GM21381 (cell line): ENCODE results near the gene ATP5PD.
"Not testable (repeated sequence)": the region's sequence is repeated elsewhere in the genome, so short reads cannot be mapped to it uniquely, and the experiment has no call there.

Experiments used
- ATAC-seq: cut with Tn5 transposase; IDR thresholded peaks from one replicate; pipeline ENCODE4 v1.9.1; 2021; ENCODE audit warnings: mild to moderate bottlenecking, moderate library complexity; ENCODE audit not compliant: unreplicated experiment

The ATP5PD gene

DNA sequence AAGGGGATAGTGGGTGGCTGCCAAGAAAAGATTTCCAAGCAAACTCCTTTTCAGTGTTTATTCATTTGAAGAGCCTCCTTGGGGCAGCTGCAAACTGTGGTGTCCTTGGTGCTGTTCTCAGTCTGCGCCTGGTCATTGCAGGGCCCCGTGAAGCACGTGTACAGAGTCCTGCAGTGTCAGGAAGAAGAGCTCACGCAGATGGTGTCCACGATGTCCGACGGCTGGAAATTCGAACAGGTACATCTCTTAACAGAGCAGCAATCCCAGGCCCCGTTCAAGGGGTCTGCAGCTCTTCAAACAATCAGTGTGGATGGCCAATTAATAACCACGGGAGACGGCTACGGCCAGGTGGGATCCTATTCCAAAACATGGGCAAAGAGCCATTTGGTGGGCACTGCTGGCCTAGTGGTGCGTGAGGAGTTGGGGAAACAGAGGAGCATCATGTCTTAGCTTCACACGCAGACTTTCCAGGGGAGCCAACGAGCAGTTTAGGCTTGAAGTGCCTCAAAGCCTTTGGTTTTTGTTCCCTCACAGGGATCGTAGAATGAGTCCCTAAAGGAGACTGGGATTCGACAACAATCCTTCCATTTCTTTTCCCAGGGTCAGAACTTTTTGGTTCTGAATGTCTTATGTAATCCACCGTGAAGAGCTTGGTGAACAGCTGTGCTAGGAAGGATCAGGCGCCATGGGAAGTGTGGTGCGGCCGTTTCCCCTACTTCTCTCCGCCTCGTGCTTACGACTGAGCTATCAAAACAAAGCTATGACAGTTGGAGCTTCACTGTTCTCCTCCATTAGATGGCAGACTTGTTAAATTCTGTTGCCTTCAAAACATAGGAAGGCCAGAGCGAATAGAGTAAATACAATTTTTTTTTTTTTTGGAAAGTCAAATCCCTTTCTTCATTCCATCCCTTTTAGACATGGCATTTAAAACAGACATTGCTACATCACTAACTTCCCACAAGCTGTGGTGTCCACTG lies 12.9 kb upstream of the ATP5PD start:
- no peak for ATAC-seq

- no peak for ATAC-seq
These were observed 5.2 kb upstream of the ATP5PD start for GRCh38 chr17:75051941-75052340.

- no peak for ATAC-seq
These were observed 2.9 kb upstream of the ATP5PD start for GRCh38 chr17:75049706-75050105.

DNA sequence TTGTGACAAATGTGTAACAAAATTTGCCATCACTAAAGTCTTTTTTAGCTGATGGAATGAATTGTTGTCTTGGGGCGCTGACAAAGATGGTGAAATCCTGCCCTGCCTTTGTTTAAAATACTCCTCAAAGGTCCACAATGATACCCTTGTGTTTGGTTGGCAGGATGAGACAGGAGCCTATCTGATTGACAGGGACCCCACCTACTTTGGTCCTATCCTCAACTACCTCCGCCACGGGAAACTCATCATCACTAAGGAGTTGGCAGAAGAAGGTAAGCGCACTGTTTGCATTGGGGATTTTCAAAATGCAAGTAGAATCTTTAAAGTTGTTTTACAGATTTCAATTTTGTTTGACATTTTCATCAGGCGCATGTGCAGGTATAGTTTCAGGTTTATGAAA lies 2.3 kb upstream of the ATP5PD start:
- ATAC-seq: no peak

GRCh38 chr17:75048249-75048878 lies 1.6 kb upstream of the ATP5PD start:
- ATAC-seq: no peak

GRCh38 chr17:75047398-75048098 lies 779 bp upstream of the ATP5PD start:
- peak; percentile 16 for ATAC-seq

GRCh38 chr17:75045946-75046406 lies 793 bp downstream of the ATP5PD start:
- not testable (repeated sequence) for ATAC-seq

DNA sequence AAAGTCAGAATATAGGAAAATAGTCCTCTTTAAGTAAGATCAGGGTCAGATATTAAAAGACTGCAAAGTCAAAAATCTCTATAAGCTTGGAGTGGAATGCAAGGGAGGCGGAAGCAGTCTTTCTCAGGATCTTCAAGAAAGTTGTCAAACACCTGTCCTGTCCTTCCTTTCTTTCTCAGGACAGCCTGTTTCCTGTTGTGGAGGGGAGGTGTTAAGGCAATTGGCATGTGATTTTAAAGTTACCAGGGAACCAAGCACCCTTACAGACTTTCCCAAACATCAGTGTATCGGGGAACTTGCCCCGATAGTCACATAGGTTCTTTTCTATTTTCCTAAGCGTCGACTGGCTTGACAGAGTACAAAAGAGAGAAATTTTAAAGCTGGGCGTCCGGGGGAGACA lies 2.1 kb downstream of the ATP5PD start:
- no peak for ATAC-seq

DNA sequence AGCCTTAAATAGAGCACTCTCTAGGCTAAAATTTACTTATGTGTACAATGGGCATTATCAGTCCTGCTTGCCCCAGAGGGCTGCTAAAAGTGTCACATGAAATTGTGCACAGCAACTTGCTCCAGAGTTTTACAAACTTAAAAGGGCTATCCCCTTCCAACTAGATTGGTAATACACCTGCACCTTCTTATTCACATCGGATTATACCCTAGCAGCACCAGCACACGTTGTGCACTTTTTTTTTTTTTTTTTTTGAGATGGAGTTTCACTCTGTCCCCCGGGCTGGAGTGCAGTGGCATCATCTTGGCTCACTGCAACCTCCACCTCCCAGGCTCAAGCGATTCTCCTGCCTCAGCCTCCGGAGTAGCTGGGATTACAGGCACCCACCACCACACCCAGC lies 3.0 kb downstream of the ATP5PD start:
- ATAC-seq: not testable (repeated sequence)

DNA sequence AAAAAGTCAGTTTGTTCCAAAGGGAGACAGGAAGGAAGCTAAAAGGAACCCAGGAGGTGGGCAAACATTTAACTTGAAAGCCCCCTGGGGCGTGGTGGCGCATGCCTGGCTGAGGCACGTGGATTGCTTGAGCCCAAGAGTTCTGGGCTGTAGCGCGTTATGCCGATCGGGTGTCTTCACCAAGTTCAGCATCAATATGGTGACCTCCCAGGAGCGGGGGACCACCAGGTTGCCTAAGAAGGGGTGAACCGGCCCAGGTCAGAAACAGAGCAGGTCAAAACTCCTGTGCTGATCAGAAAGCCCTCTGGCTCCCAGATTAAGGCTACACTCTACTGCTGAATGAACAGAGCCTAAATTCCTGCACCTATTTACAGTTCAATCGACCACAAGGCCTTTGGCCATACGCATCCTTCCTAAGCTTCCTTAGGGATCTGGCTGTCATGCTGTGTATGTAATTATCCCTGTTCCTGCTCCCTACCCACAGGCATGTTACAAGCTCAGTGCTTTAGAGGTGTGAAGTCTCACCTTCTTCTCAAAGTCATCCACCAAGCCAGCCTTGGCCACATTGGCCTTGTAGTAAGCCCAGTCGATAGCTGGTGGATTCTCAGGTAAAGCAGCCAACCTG lies 5.0 kb downstream of the ATP5PD start:
- no peak for ATAC-seq

DNA sequence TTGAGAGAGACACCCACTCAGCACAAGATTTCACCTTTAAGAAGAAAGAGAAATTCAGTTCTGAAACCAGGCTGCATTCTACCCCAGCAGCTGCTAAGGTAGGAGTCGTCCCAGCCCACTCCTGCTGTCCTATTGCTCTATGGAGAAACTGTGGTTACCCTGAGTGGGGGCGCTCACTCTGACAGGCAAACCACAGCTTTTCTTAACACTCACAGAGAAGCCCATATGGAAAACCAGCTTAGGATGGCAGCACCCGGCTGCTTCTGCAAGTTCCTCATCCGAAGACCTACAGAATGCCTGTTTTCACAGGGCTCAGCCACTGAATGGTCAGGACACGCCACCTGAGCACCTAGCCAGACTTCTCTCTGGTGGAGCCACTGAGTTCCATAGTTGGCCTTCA lies 7.5 kb downstream of the ATP5PD start:
- no peak for ATAC-seq

DNA sequence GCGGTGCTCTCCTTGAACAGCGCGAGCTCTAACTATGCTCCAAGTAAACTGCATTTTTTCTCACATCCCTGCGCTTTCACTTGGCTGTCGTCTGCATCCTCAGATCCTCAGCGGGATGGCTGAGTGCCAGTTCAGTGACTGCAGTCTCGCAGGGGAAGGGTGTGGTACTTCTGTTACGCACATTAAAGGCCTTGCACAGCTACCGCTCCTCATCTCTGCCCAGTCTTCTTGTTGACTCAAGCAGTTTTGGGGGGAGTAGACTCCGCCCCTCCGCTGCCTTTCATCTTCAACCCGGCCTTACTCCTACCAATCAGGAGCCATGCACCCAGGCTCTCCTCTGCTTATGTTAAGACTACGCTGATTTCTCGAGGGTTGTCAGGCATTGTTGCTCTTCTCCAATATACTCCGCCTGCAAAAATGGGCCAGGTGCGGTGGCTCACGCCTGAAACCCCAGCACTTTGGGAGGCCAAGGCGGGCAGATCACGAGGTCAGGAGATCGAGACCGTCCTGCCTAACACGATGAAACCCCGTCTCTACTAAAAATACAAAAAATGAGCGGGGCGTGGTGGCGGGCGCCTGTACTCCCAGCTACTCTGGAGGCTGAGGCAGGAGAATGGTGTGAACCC lies 10.0 kb downstream of the ATP5PD start:
- no peak for ATAC-seq

GRCh38 chr17:75034236-75034908 lies 12.4 kb downstream of the ATP5PD start:
- peak; percentile 61 for ATAC-seq

DNA sequence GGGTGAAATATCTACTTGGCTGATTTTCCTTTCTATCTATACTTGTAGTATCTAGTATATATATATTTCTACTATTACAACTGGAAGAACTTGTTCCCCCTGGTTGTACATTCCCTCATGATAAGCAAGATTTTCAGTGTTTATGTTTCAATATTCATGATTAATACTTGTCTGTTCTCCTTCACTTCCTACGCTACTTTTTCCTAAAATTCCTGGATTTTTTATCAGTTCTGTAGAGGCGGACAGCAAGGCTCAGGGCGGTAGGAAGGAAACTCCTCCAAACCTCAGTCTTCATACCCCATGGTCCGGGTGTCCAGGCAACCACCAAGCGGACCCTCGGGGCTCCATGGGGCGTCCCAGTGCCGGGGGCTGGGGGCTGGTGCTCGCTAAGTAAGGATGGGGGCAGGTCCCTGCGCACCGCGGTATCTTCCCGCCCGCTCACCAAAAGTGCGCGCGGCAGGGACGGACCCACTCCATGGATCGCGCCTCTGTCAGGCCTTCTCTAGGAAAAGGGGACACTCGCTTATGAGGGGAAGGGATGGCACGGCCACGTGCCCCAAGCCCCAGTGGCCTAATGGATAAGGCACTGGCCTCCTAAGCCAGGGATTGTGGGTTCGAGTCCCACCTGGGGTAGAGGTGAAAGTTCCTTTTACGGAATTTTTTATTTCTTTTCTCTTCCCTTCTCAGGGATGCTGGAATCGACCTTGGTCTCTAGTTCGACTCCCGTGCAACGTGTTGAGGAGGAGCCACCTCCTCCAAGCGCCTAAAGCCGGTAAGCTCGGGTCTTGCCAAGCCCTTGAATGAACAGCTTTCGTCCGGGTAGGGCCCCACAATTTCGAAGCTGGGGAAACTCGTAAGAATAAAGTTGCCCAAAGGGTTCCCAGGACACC lies 13.2 kb downstream of the ATP5PD start:
- peak; percentile 45 for ATAC-seq

GRCh38 chr17:75032720-75033280 lies 14.0 kb downstream of the ATP5PD start:
- ATAC-seq: no peak

DNA sequence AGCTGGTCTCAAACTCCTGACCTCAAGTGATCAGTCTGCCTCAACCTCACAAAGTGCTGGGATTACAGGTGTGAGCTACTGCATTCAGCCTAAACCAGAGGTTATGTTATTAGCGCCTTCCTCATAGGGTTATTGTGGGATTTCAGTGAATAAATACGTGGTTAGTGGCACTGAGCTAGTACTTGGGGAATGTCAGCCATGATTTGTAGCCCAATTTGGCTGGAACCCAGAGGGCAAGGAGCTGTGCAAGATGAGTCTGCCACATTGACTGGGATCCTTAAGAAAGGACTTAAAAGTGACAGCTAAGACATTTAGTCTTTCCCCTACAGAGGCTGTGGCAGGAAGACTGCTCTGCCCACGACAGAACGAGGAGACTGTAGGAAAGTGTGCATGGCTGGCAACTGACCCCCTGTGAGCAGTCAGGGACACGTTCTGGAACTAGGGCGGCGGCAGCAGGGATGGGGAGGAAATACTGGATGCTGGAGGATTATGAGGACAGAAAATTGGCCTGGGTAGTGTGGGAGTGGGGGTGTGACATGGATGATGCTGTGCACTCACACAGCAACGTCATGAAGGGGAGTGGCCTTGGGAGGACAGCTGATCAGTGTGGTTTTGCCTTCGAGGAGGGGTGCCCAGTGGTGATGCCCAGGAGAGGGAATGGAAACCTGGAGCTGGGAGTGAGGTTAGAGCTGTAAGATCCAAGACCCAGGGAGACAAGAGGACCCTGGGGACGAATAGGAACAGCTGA lies 14.6 kb downstream of the ATP5PD start:
- no peak for ATAC-seq

- no peak for ATAC-seq
These were observed 16.6 kb downstream of the ATP5PD start for GRCh38 chr17:75030161-75030560.

GRCh38 chr17:75026650-75027049 lies 20.1 kb downstream of the ATP5PD start:
- not testable (repeated sequence) for ATAC-seq
